OCI-LY7 (cell line): ENCODE measurements around the gene FHIT.

Experiments used
- CTCF ChIP-seq: fragments of 200-600 bp; sonication (generic); conservative IDR thresholded peaks from 2 replicates; pipeline ENCODE4 v1.5.1; 2014; ENCODE audit warnings: mild to moderate bottlenecking, antibody characterized with exemption, low read length, moderate library complexity, mixed read lengths
- EZH2phosphoT487 ChIP-seq: fragments of 200-600 bp; sonication (generic); IDR thresholded peaks from 2 replicates; pipeline ENCODE4 v1.6.1; 2018; ENCODE audit warnings: low read depth, borderline replicate concordance, mild to moderate bottlenecking, mixed run types, antibody characterized with exemption, low read length, moderate library complexity, mixed read lengths

- TF ChIP-seq CTCF (no peak), EZH2phosphoT487 (no peak)
These were observed 1450.8 kb downstream of the FHIT start for GRCh38 chr3:59800481-59800880.
